GM21786 (cell line): Measurements from ENCODE around the gene KCNN4.

Experiments
- ATAC-seq: cut with Tn5 transposase; IDR thresholded peaks from one replicate; pipeline ENCODE4 v1.9.1; 2021; ENCODE audit not compliant: unreplicated experiment

Gene KCNN4

GRCh38 chr19:43751466-43752220 is 29.1 kb downstream of the KCNN4 start:
- no peak for ATAC-seq

- no peak for ATAC-seq
Observed at GRCh38 chr19:43749898-43750297, 30.9 kb downstream of the KCNN4 start.

GRCh38 chr19:43749152-43749551 is 31.6 kb downstream of the KCNN4 start:
- no peak for ATAC-seq

GRCh38 chr19:43748685-43749084 is 32.1 kb downstream of the KCNN4 start:
- ATAC-seq, result no peak

- ATAC-seq, result no peak
Observed at GRCh38 chr19:43748205-43748594, 32.6 kb downstream of the KCNN4 start.

GRCh38 chr19:43747557-43748204 is 33.1 kb downstream of the KCNN4 start:
- ATAC-seq, result no peak

- ATAC-seq, result no peak
Observed at GRCh38 chr19:43743059-43743458, 37.7 kb downstream of the KCNN4 start.

GRCh38 chr19:43741075-43741825 is 39.5 kb downstream of the KCNN4 start:
- ATAC-seq, result no peak

GRCh38 chr19:43739439-43740235 is 41.1 kb downstream of the KCNN4 start:
- ATAC-seq, result no peak

GRCh38 chr19:43738780-43739211 is 42.0 kb downstream of the KCNN4 start:
- ATAC-seq, result no peak

GRCh38 chr19:43735957-43736356 is 44.8 kb downstream of the KCNN4 start:
- no peak for ATAC-seq

GRCh38 chr19:43735013-43735412 is 45.8 kb downstream of the KCNN4 start:
- ATAC-seq, result no peak

GRCh38 chr19:43731846-43732245 is 48.9 kb downstream of the KCNN4 start:
- no peak for ATAC-seq

- no peak for ATAC-seq
Observed at GRCh38 chr19:43731346-43731745, 49.4 kb downstream of the KCNN4 start.

- no peak for ATAC-seq
Observed at GRCh38 chr19:43729919-43730318, 50.9 kb downstream of the KCNN4 start.

- ATAC-seq, result no peak
Observed at GRCh38 chr19:43727593-43727853, 53.2 kb downstream of the KCNN4 start.

GRCh38 chr19:43726736-43727592 is 53.8 kb downstream of the KCNN4 start:
- no peak for ATAC-seq

- ATAC-seq, result no peak
Observed at GRCh38 chr19:43725468-43725867, 55.3 kb downstream of the KCNN4 start.

- ATAC-seq, result no peak
Observed at GRCh38 chr19:43724896-43725295, 55.9 kb downstream of the KCNN4 start.

- no peak for ATAC-seq
Observed at GRCh38 chr19:43723588-43723987, 57.2 kb downstream of the KCNN4 start.
